H1 (cell line): ENCODE results near the gene IGSF9B. TPM values are rescaled to one million over a fixed set of nuclear protein-coding genes. Genes with fewer than 3 reads are reported as not detected.

Source experiments
- CTCF ChIA-PET: fragments of 300-600 bp; sonication (Branson Sonifier 250); formaldehyde crosslinking; loops from one replicate; lab custom pipeline; 2021; ENCODE audit not compliant: partially characterized antibody; lab: Charles Lee
- POLR2A ChIA-PET: fragments of 300-600 bp; sonication (Branson Sonifier 250); formaldehyde crosslinking; loops from one replicate; lab custom pipeline; 2021; ENCODE audit warnings: inconsistent platforms; ENCODE audit not compliant: partially characterized antibody; lab: Charles Lee
- DNase-seq, 2 experiments: peaks; one replicate each; pipeline versions ENCODE4 v3.0.0 to v3.0.0-alpha.2; 2010 to 2022; ENCODE audit warnings: low spot score in 2 of 2, low read depth in 1 of 2, mixed read lengths in 1 of 2
- FAIRE-seq: peaks from 2 replicates; lab custom pipeline; 2011; peaks lifted over from hg19 to GRCh38; lab: Jason Lieb, UNC
- H2AFZ ChIP-seq: 2 replicates; pipeline ENCODE4 v1.8.1; 2012; ENCODE audit warnings: low read length, inconsistent platforms
- H2AK5ac ChIP-seq: 2 replicates; pipeline ENCODE4 v1.6.1; 2013; ENCODE audit warnings: low read depth, low read length
- H2BK120ac ChIP-seq: replicated peaks from 2 replicates; pipeline ENCODE3; 2013; ENCODE audit warnings: low read depth, low read length, inconsistent platforms
- H2BK12ac ChIP-seq: 2 replicates; pipeline ENCODE4 v1.6.1; 2013; ENCODE audit warnings: low read depth, low read length
- H2BK15ac ChIP-seq: 2 replicates; pipeline ENCODE4 v1.6.1; 2013; ENCODE audit warnings: low read length
- H2BK20ac ChIP-seq: 2 replicates; pipeline ENCODE4 v1.6.1; 2013; ENCODE audit warnings: low read length
- H2BK5ac ChIP-seq: 2 replicates; pipeline ENCODE4 v1.6.1; 2013; ENCODE audit warnings: low read depth, low read length
- H3K14ac ChIP-seq: 2 replicates; pipeline ENCODE4 v1.6.1; 2013; ENCODE audit warnings: inconsistent platforms; ENCODE audit not compliant: insufficient read length
- H3K18ac ChIP-seq: 2 replicates; pipeline ENCODE4 v1.6.1; 2013; ENCODE audit warnings: low read length; ENCODE audit errors: extremely low read depth
- H3K23ac ChIP-seq: 2 replicates; pipeline ENCODE4 v1.6.1; 2013; ENCODE audit warnings: inconsistent platforms; ENCODE audit not compliant: insufficient read length
- H3K23me2 ChIP-seq: 2 replicates; pipeline ENCODE4 v1.6.1; 2013; ENCODE audit warnings: low read depth, low read length
- H3K27ac ChIP-seq: 2 replicates; pipeline ENCODE4 v1.6.1; 2011; ENCODE audit warnings: low read depth, low read length, inconsistent platforms
- H3K27me3 ChIP-seq, 4 experiments: replicated peaks in 1 of 4; 1 replicate in 1 of 4; 2 replicates in 3 of 4; pipeline versions ENCODE4 v1.6.1 to v1.8.1; 2011 to 2013; ENCODE audit warnings: low read length in 3 of 4, mild to moderate bottlenecking in 3 of 4, inconsistent platforms in 2 of 4, mixed read lengths in 2 of 4, moderate library complexity in 1 of 4; ENCODE audit not compliant: control insufficient read depth in 3 of 4, insufficient read depth in 3 of 4; ENCODE audit errors: extremely low read depth in 1 of 4
- H3K36me3 ChIP-seq, 4 experiments: 2 replicates each; pipeline versions ENCODE4 v1.6.1 to v1.8.1; 2011 to 2013; ENCODE audit warnings: mild to moderate bottlenecking in 4 of 4, low read length in 3 of 4, moderate library complexity in 2 of 4, control low read depth in 1 of 4, inconsistent platforms in 1 of 4; ENCODE audit not compliant: insufficient read depth in 4 of 4, control insufficient read depth in 2 of 4
- H3K4ac ChIP-seq: replicated peaks from 2 replicates; pipeline ENCODE3; 2013; ENCODE audit warnings: low read length, low read depth, mixed read lengths, inconsistent platforms; ENCODE audit not compliant: insufficient read length
- H3K4me1 ChIP-seq, 4 experiments: replicated peaks in 1 of 4; 1 replicate in 1 of 4; 2 replicates in 3 of 4; pipeline versions ENCODE4 v1.6.1 to v1.8.1; 2011 to 2013; ENCODE audit warnings: low read length in 3 of 4, inconsistent platforms in 2 of 4, mixed read lengths in 1 of 4; ENCODE audit not compliant: insufficient read depth in 4 of 4, control insufficient read depth in 3 of 4
- H3K4me2 ChIP-seq, 2 experiments: 2 replicates each; pipeline versions ENCODE4 v1.6.1 to v1.8.1; 2011 to 2013; ENCODE audit warnings: low read depth in 2 of 2, low read length in 2 of 2, control low read depth in 1 of 2, inconsistent platforms in 1 of 2, mild to moderate bottlenecking in 1 of 2; ENCODE audit not compliant: insufficient read depth in 1 of 2
- H3K4me3 ChIP-seq, 4 experiments: fragments of 200-600, 300-600 bp in 1 of 4; sonication (generic), shearing (Covaris generic), sonication (Bioruptor Twin) in 1 of 4; 2 replicates each; pipeline versions ENCODE4 v1.5.1 to v1.8.1; 2011 to 2016; ENCODE audit warnings: low read length in 4 of 4, low read depth in 3 of 4, control low read depth in 2 of 4, inconsistent platforms in 2 of 4, mild to moderate bottlenecking in 2 of 4, mixed read lengths in 1 of 4, moderate library complexity in 1 of 4; ENCODE audit not compliant: insufficient read depth in 2 of 4; ENCODE audit errors: extremely low read depth in 1 of 4
- H3K56ac ChIP-seq: replicated peaks from 2 replicates; pipeline ENCODE3; 2013; ENCODE audit warnings: low read depth, mild to moderate bottlenecking, mixed read lengths, low read length, inconsistent platforms; ENCODE audit not compliant: insufficient read length
- H3K79me1 ChIP-seq: 2 replicates; pipeline ENCODE4 v1.6.1; 2013; ENCODE audit warnings: low read depth, low read length, control low read depth
- H3K79me2 ChIP-seq, 2 experiments: 2 replicates each; pipeline versions ENCODE4 v1.6.1 to v1.8.1; 2012 to 2013; ENCODE audit warnings: low read length in 2 of 2, mild to moderate bottlenecking in 2 of 2, inconsistent platforms in 1 of 2; ENCODE audit not compliant: insufficient read depth in 2 of 2, control insufficient read depth in 1 of 2
- H3K9ac ChIP-seq, 4 experiments: replicated peaks in 1 of 4; 1 replicate in 1 of 4; 2 replicates in 3 of 4; pipeline versions ENCODE4 v1.6.1 to v1.8.1; 2011 to 2013; ENCODE audit warnings: low read depth in 3 of 4, low read length in 3 of 4, control low read depth in 2 of 4, mild to moderate bottlenecking in 2 of 4, moderate library complexity in 2 of 4, inconsistent platforms in 1 of 4; ENCODE audit errors: extremely low read depth in 1 of 4
- H3K9me3 ChIP-seq, 2 experiments: 2 replicates each; pipeline versions ENCODE4 v1.6.1 to v1.8.1; 2012 to 2013; ENCODE audit warnings: mild to moderate bottlenecking in 2 of 2, moderate library complexity in 2 of 2, control low read depth in 1 of 2, inconsistent platforms in 1 of 2, low read depth in 1 of 2, low read length in 1 of 2, mixed read lengths in 1 of 2; ENCODE audit not compliant: insufficient read depth in 2 of 2
- H4K20me1 ChIP-seq, 2 experiments: replicated peaks in 1 of 2; 2 replicates each; pipeline versions ENCODE3 to v1.8.1; 2011 to 2013; ENCODE audit warnings: inconsistent platforms in 2 of 2, low read length in 2 of 2, mild to moderate bottlenecking in 1 of 2; ENCODE audit not compliant: insufficient read depth in 2 of 2, control insufficient read depth in 1 of 2
- H4K5ac ChIP-seq: 2 replicates; pipeline ENCODE4 v1.6.1; 2013; ENCODE audit warnings: low read length, low read depth, mixed read lengths, inconsistent platforms; ENCODE audit not compliant: insufficient read length
- H4K8ac ChIP-seq: 2 replicates; pipeline ENCODE4 v1.8.0; 2013; ENCODE audit warnings: mild to moderate bottlenecking, moderate library complexity, low read length, inconsistent platforms; ENCODE audit not compliant: insufficient read depth; ENCODE audit errors: extremely low read depth
- H4K91ac ChIP-seq: replicated peaks from 2 replicates; pipeline ENCODE3; 2013; ENCODE audit warnings: low read length, mixed read lengths, inconsistent platforms; ENCODE audit not compliant: insufficient read length
- WGBS, 2 experiments: shearing (Covaris generic) in 1 of 2; methylation state at CpG; one replicate each; pipeline versions ENCODE4 v1.1.6 to v1.1.7; 2013 to 2015; ENCODE audit warnings: low lambda C conversion rate in 2 of 2, mixed read lengths in 2 of 2, inconsistent platforms in 1 of 2, low coverage in 1 of 2, missing lambda C conversion rate in 1 of 2; ENCODE audit not compliant: insufficient replicate concordance in 2 of 2, insufficient coverage in 1 of 2, insufficient read length in 1 of 2; ENCODE audit errors: extremely low coverage in 1 of 2, missing lambda C conversion rate in 1 of 2; 5-methylcytosine and 5-hydroxymethylcytosine counted together
- polyA plus RNA-seq, 7 experiments: library from polyadenylated mRNA; depleted of rRNA in 3 of 7; stranded (reverse) in 5 of 7; unstranded in 2 of 7; fragments of >200 nt in 5 of 7; fragments of 200-250 nt in 2 of 7; gene quantifications; 1 replicate in 5 of 7; 2 replicates in 1 of 7; 4 replicates in 1 of 7; pipeline versions ENCODE4 v1.2.1 to v1.2.3, GENCODE V29; 2011 to 2013; ENCODE audit warnings: missing spikeins in 2 of 7, mixed read lengths in 2 of 7
- total RNA-seq: library from RNA; stranded (reverse); fragmentation: NEBNext Ultra II Directional; extraction: Animal tissue kit (Norgen Biotek cat#: 25700); gene quantifications from 2 replicates; pipeline ENCODE4 v1.2.1, GENCODE V29; 2021

The IGSF9B gene
- total and polyA plus RNA-seq, 2 of the 8 experiments (the other 6 are each of a cell fraction or from before 2014, with no cell fraction given), result 16.5 to 49.2 TPM

DNA sequence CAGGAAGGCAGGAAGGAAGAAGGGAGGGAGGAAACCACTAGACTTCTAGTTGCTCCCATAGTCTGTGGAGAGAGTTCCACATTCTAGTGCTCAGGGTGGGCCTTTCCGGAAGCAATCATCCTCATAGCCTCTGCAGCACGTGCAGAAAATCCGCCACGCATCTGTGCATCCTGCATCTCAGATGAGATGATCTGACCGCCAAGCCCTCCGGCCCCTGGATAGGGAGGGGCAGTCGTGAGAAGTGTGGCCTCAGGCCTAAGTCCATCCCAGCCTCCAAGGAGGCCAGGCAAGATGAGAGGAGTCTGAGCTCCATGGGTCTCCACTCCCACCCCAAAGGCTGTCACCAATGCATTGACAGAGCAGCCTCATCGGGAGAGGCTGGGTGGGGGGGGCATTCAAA is 30.4 kb upstream of the IGSF9B start:
- Histone ChIP-seq H3K27ac (no peak overlapping the region), H3K9ac (no peak overlapping the region), H2BK20ac (no peak overlapping the region), H3K4me3 (no peak overlapping the region), H3K4ac (no peak overlapping the region), H2AK5ac (no peak overlapping the region), H2BK5ac (no peak overlapping the region), H3K27me3 (0 out of 7 replicates have a peak, but pooled peaks cover 0 to 2% (median 0%) of the 10 kb centered on the region in 4 experiments), H2BK15ac (no peak overlapping the region), H3K4me1 (no peaks in the 10 kb centered on the region; a peak in 1 of 7 replicates), H3K18ac (no peak overlapping the region), H3K14ac (no peak overlapping the region), H3K36me3 (no peaks in the 10 kb centered on the region), H3K23ac (no peak overlapping the region), H2AFZ (no peak overlapping the region), H2BK120ac (no peak overlapping the region), H3K79me2 (no peaks in the 10 kb centered on the region), H4K8ac (no peak overlapping the region; the same call in 1 of the 2 replicates), H3K4me2 (no peak overlapping the region), H3K56ac (no peak overlapping the region), H4K5ac (no peak overlapping the region), H4K91ac (no peak overlapping the region), H3K79me1 (no peaks in the 10 kb centered on the region), H3K9me3 (no peaks in the 10 kb centered on the region), H3K23me2 (no peaks in the 10 kb centered on the region), H4K20me1 (no peaks in the 10 kb centered on the region), H2BK12ac (no peak overlapping the region)
- WGBS, 2 experiments, result 93% methylated on average over 8 of the region's 8 CpGs; no CpG with 5 or more reads in 1 of the 2 experiments
- FAIRE-seq (no peak), DNase-seq (no peak)
- ChIA-PET POLR2A (no interaction called here), CTCF (interaction anchor here (0.7 to 2.8 kb wide), 8 partner anchors 15 to 64 kb away, joined by 3 to 10 read pairs (median 5); no protein-coding TSS in a partner anchor)
